Activated T-helper 1 cell treated with Interleukin-2 at 50 U/mL for 16 hours (primary cell): ENCODE results near the gene PPP2R5D.
A peak's percentile ranks its signal among the peaks of the same experiment; 100 is the strongest.

Source experiments
- DNase-seq: peaks from one replicate; pipeline ENCODE4 v3.0.0-alpha.2; 2020; ENCODE audit warnings: low read depth

PPP2R5D gene

GRCh38 chr6:42963855-42964605 is 20.3 kb upstream of the PPP2R5D start:
- DNase-seq, result no peak

- DNase-seq, result no peak
These were observed 17.8 kb upstream of the PPP2R5D start for GRCh38 chr6:42966571-42966970.

- DNase-seq, result no peak
These were observed 17.1 kb upstream of the PPP2R5D start for GRCh38 chr6:42967228-42967627.

DNA sequence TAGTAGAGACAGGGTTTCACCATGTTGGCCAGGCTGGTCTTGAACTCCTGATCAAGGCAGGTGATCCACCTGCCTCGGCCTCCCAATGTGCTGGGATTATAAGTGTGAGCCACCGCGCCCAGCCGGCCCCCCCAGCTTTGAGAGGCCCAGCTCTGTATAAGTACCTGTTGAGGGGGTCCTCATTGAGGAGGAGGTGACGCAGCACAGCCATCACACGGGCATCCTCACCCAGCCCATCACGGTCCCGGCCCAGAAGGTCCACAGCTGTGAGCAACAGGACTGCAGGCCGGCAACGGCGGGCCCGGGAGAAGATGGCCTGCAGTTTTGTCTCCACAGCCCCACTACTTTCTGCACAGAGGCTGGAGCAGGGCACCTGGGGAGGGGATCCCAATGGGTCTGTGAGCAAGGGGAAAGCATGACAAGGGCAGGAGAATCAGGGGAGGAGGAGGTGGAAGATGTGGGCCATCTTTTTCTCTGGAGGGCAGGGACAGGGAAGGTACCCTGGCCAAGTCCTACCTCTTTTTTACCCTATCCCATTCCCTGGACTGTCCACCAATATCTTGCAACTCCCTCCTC is 16.2 kb upstream of the PPP2R5D start:
- no peak for DNase-seq

DNA sequence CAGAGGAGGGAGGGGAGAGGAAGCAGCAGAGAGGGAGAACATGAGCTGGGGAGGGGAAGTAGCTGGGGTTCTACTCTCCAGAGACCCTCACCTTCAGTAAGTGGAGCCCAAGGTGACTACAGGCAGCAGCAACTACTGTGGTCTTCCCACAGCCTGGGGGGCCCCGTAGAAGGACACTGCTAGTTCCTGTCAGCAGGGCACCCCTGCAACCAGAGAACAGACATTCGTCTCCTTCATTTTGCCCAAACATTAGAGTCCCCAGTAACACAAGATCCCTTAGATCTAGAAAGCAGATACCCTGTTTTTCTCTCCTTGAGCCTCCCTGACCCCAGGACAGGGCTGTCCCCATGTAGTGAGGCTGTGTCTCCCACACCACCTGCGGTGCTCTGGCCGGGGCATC is 15.6 kb upstream of the PPP2R5D start:
- no peak for DNase-seq

DNA sequence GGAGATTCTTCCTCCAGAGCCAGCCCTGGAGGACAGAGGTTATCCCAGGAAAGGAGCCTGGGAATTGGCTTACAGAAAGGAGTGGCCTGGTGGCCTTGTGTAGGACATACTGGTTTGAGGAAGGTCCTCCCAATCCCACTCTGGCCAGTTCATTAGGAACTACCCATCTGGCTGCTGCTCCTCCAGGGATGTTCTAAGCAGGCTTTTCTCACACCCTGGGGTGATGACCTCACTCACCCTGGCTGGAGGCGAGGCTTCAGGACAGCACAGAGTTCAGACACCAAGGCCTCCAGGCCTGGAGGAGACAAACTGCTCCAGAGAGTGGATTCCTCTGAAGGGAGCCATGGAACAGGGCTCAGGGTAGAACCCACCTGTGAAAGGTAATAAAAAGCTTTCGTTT is 14.9 kb upstream of the PPP2R5D start:
- DNase-seq, result no peak

- DNase-seq, result no peak
These were observed 14.4 kb upstream of the PPP2R5D start for GRCh38 chr6:42969934-42970333.

DNA sequence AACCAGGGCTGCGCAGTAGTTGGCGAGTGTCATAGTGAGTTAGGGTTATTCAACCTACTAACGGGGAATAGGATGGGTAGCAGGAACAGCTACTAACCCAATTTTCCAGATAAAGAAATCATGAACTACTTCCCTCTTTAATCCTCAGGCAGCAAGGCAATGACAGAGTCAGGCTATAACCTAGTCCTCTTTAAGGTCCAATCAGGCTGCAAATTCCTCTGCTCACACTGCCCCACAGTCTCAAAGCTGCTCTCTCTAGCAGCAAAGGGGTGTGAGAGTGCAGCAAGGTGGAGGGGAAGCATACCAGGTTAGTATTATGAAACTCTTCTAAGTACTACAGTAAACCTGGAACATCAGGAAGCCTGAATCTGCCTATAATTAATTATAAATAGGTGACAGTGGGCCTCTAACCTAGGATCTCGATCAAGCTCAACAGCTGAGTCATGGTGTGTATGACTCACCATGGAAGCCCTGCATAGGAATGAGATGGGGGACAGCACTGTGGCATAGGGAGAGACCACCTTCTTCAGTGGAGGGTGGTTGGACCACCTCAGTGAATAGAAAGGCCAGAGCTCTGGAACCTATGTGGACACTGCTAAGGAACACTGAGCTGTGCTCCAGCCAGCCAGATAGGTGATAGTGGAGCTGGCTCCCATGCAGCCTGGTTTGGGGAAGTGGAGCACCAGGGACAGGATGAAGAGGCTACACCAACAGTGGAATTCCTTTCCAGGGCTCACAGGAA is 13.3 kb upstream of the PPP2R5D start:
- no peak for DNase-seq

DNA sequence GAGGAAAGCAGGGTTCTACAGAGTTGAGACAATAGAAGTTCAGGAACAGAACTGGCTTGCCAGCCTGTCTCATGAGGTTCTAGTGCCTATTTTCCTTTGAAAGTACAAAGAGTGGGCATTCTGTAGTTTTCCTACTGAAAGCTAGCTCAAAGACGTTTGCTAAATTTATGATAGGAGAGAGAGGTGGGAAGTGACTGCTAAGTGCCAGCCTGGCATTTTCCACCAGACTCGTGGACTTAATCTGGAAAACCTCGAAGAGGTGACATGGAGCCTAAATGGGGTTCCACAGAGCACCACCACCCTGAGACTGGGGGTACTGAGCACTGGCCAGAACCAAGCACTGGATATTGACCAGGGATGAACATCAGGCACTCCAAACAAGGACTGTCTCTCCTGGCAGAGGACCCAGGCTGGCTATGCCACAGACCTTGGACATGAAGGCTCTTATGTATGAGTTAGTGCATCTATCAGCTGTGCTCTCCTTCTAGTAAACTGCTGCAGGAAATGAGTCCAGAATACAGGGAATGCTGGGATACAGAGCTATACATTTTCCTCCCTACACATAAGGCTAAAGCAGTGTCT is 12.5 kb upstream of the PPP2R5D start:
- no peak for DNase-seq

- no peak for DNase-seq
These were observed 10.4 kb upstream of the PPP2R5D start for GRCh38 chr6:42973926-42974325.

- no peak for DNase-seq
These were observed 9.4 kb upstream of the PPP2R5D start for GRCh38 chr6:42974919-42975505.

- DNase-seq, result no peak
These were observed 5.9 kb upstream of the PPP2R5D start for GRCh38 chr6:42978487-42978838.

DNA sequence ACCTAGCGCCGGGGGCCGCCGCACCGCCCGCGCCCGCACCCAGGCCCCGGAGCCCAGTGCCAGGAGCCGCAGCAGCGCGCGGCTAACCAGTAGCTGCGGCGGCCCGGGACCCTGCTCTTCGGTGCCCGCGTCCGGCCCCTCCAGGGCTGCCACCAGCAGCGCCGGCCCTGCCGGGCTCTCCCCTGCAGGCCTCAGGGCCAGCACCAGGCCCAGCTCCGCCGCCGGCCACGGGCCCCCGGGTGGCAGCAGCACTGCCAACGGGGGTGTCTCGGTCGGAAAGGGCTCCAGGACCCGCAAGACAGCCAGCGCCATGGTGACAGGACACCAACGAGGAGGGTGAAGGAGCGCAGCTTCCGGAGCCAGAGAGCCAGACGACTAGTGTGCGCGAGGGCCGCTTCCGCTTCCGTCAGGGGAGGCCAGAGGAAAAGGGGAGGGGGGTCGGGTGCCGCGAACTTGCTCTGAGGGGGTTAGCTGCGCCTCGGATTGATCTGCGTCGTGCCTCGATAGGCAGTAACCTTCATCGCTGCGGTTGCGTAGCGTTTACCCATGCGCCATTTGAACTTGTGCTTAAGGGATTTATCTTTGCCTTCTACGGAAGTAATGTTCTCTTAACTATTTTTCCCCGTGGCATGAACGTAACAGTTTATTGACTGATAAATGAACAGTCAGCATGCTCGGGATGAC is 5.4 kb upstream of the PPP2R5D start, which contains the start of gene PEX6:
TSS of gene PEX6 (minus strand) at position 343 of the 684 bp plus-strand sequence. CDS start at position 312, 31 bp downstream.
- peak; percentile 91 for DNase-seq

- no peak for DNase-seq
These were observed 4.7 kb upstream of the PPP2R5D start for GRCh38 chr6:42979523-42980177.

DNA sequence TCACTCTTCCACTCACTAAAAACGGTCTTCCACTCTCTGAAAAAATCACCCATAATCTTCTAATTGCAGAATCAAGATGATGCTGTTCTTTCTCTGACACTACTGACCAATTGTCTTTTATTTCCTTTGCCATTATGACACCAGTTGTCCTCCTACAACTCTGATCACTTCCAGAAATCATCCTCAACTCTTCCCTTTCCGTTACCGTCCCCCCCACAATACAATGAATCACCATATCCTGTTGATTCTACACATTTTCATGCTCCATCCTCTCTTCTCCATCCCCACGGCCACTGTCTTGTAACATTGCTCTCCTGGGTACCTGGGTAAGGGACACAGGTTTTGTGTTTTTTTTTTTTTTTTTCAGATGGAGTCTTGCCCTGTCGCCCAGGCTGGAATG is 2.5 kb upstream of the PPP2R5D start:
- no peak for DNase-seq

DNA sequence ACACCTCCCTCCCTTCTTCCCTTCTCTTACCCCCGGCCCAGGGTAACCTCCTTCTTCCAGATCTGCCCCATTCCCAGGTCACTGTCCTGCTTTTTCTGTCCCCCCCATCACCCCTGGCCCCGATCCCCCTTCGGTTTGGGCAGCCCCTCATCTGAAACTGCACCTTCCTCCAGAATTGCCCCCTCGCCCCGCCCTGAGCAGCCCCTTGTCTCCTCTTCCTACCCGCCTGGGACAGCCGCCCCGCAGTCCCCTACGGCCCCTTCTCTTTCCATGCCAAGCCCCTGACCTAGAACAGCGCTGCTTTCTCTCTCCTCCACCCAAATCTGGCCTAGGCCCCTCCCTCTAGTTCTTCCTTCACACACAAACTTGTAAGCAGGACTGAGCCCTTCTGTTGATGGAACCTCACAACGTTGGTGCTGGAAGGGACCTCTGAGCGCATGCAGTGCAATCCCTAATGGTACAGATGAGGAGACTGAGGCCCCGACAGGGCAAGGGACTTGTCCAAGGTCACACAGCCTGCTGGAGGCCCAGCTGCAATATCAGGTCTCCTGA is 630 bp downstream of the PPP2R5D start:
- no peak for DNase-seq

- no peak for DNase-seq
These were observed 3.4 kb downstream of the PPP2R5D start for GRCh38 chr6:42987533-42988451.

- no peak for DNase-seq
These were observed 4.2 kb downstream of the PPP2R5D start for GRCh38 chr6:42988486-42989020.

GRCh38 chr6:42989923-42990322 is 5.6 kb downstream of the PPP2R5D start:
- DNase-seq, result no peak

DNA sequence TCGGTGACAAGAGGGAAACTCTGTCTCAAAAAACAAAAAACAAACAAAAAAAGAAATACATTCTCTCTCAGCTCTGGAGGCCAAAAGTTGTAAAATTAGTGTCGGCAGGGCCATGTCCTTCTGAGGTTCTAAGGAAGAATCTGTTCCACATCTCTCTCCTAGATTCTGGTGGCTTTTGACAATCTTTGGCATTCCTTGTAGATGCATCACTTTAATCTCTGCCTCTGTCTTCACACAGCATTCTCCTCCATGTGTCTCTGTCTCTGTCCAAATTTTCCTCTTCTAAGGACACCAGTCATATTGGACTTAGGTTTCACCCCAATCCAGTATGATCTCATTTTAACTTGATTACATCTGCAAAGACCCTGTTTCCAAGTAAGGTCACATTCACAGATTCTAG is 9.1 kb downstream of the PPP2R5D start:
- no peak for DNase-seq
